ENCODE results near the gene SON.
A peak's percentile ranks its signal among the peaks of the same experiment; 100 is the strongest.
"Not testable (repeated sequence)": the region's sequence is repeated elsewhere in the genome, so short reads cannot be mapped to it uniquely, and the experiment has no call there.

SON gene

DNA sequence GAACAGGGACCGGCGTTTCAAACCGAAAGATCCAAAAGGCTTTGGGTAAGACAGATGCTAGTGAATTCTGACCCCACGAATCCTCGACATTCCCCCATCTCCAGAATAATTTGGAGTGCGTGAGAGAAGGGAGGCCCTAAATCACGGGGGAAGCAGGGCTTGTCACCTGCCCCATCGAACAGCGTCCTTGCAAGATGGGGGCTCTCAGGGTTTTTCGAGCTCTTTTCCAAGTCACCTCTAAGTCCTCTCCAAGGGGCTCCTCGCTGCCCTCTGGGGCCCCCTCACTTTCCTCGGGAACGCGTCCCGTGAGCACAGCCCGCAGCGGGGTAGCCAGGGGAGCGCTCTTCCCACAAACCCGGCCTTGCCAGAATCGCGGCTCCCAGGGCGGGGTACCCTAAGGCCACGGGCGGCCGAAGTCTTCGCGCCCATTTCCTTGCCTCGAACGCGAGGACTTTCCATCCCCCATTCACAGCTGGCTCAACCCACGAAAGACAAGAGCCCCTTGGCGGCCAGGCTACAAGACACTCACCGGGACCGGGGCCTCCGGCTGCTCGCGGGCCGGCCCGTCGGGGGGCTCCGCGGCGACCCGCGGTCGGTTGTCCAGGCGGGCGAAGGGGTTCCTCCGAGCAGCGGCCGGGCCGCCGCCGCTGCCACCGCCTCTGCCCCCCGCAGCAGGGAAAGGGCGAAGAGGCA is 45.1 kb downstream of the SON start:
- H3K4me3 ChIP-seq (ENCODE audit: low read depth, low read length) = peak overlapping the region; percentile 72
- DNase-seq (ENCODE audit: low read depth) = peak; percentile 61
- TF ChIP-seq, protein P1, sequence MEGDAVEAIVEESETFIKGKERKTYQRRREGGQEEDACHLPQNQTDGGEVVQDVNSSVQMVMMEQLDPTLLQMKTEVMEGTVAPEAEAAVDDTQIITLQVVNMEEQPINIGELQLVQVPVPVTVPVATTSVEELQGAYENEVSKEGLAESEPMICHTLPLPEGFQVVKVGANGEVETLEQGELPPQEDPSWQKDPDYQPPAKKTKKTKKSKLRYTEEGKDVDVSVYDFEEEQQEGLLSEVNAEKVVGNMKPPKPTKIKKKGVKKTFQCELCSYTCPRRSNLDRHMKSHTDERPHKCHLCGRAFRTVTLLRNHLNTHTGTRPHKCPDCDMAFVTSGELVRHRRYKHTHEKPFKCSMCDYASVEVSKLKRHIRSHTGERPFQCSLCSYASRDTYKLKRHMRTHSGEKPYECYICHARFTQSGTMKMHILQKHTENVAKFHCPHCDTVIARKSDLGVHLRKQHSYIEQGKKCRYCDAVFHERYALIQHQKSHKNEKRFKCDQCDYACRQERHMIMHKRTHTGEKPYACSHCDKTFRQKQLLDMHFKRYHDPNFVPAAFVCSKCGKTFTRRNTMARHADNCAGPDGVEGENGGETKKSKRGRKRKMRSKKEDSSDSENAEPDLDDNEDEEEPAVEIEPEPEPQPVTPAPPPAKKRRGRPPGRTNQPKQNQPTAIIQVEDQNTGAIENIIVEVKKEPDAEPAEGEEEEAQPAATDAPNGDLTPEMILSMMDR (IDR thresholded peaks at IDR 0.05; ENCODE audit: insufficient read depth, low read depth, low read length, missing control alignments) = no peak

DNA sequence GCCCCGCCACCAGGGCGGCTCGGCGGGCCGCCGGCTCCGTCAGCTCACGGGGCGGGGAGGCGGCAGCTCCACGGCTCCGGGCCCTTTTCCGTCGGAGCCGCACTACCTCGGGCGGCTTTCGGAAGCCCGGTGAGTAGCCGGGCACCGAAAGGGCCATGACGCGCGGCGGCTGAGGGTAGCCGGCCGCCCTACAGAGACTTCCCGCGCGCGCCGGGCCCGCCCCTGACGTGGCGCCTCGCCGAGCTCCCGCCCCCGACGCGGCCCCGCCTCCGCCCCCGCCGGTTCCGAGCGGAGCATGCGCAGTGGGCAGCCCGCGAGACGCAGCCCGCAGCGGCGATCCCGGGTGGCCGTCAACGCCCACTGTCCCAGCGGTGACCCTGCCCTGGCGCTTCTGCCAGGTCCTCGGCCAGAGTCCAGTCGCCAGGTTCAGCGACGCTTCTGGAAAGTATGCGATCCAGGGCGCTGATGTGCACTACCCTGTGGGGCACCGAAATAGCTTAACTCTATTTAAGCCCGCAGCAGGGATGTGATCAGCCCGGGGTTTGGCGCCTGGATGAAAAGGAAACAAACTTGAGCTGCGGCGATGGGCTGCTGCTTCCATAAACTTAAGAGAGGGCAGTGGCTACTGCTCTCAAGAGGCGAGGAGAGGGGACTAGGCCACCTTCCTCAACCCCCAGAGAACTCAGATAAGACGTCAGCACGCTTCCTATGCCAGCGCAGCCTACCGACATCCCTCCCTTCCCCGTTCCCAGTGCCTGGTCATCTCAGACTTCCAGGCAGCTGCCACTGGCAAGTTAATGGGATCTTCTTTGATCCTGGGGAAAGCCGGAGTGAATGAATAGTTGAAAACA is 45.9 kb downstream of the SON start, which contains the start of gene DONSON:
DONSON (minus strand) TSS at position 200 of the 851 bp plus-strand sequence; CDS start at position 157, 43 bp downstream.
- TF ChIP-seq, protein P1 (IDR thresholded peaks at IDR 0.05; ENCODE audit: insufficient read depth, low read depth, low read length, missing control alignments) = peak; percentile 10
- H3K4me3 ChIP-seq (ENCODE audit: low read depth, low read length) = peak within 1 kb of the TSS; percentile 89
- peak; percentile 92 for DNase-seq (ENCODE audit: low read depth)

DNA sequence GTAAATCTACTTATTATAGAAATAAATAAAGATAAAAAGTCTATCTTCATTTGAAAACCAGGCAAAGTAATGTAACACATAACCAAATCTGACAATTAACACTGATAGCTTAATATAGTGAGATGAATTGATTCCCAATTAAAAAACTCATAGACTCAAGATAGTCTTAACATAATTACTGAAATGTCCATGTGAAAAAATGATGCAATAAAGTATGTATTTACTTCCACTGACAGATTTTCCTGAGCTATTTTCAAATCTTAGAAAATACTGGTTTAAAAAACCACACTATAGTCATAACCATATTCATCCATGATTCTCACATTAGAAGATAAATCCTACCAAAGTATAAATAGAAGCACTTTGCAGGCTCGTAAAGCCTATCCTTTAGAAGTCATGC is 55.2 kb downstream of the SON start:
- no peak overlapping the region for H3K4me3 ChIP-seq (ENCODE audit: low read depth, low read length)
- TF ChIP-seq, protein P1 (IDR thresholded peaks at IDR 0.05; ENCODE audit: insufficient read depth, low read depth, low read length, missing control alignments) = no peak
- DNase-seq (ENCODE audit: low read depth) = no peak

DNA sequence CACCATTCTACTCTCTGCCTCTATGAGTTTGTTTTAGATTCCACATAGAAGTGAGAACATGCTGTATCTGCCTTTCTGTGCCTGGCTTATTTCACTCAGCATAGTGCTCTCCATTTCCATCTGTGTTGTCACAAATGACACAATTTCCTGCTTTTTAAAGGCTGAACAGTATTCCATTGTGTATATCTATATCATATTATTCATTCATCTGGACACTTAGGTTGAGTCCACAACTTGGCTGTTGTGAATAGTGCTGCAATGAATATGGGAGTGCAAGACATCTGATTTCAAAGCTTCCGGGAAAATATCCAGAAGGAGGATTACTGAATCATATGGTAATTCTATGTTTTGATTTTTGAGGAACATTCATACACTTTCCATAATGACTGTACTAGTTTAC is 65.7 kb downstream of the SON start:
- TF ChIP-seq, protein P1 (IDR thresholded peaks at IDR 0.05; ENCODE audit: insufficient read depth, low read depth, low read length, missing control alignments) = no peak
- DNase-seq (ENCODE audit: low read depth) = no peak
- no peak overlapping the region for H3K4me3 ChIP-seq (ENCODE audit: low read depth, low read length)

DNA sequence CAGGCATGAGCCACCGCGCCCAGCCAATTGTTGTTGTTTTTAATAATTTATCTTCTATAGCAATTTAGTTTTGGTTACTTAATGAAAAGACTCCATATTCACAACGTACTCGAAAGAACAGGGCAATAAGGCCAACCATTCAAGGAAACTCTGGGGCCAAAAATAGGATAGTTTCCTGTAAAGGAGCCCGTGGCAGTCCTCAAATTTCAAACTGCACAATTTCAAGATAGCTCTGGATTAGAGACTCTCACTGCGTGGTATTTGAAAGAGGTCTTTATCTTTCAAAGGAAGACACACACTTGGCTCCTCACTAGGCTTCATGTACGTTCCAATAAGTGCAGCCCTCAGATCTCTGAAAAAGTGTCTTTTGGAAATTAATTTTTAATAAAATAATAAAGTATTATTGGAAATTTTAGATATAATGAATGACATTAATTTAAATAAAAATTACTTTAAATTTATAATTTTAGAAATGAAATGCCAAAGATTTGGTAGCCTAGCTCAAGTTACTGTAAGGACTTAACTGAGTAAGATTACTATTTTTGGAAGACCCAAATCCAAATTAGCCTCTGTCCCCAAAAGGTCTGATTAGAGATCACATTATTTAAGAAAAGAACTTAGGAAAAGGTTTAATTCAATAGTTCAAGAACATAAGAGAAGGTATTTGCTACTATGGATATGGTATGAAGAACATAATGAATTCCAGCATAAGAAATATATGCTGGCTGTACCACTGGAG is 68.3 kb downstream of the SON start:
- no peak overlapping the region for H3K4me3 ChIP-seq (ENCODE audit: low read depth, low read length)
- no peak for DNase-seq (ENCODE audit: low read depth)
- TF ChIP-seq, protein P1 (IDR thresholded peaks at IDR 0.05; ENCODE audit: insufficient read depth, low read depth, low read length, missing control alignments) = no peak

DNA sequence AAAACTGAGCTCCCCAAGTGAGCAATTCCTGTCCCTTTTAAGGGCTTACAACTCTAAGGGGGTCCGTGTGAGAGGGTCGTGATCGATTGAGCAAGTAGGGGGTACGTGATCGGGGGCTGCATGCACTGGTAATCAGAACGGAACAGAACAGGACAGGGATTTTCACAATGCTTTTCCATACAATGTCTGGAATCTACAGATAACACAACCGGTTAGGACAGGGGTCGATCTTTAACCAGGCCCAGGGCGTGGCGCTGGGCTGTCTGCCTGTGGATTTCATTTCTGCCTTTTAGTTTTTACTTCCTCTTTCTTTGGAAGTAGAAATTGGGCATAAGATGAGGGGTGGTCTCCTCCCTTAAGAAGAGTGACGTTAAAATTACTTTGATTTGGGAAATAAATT is 74.7 kb downstream of the SON start:
- H3K4me3 ChIP-seq (ENCODE audit: low read depth, low read length); DNase-seq (ENCODE audit: low read depth): not testable (repeated sequence)

DNA sequence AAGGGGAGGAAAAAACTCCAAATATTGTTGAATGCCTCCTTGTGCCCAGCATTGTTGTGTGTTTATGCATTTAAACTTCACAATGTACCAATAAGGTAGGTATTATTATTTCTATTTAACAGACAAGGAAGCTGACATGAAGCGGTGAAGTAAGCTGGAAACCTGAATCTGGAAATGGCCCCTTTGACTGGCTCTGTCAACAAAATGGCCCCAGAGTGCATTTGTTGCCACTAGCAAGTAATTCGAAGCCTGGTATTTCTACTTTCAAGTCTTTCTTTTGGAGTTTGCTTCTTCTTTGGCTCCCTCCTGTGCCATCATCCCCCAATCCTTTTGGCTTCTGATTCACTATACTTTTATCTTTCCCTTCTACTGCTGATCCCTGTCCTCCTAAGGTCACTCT is 75.6 kb downstream of the SON start:
- DNase-seq (ENCODE audit: low read depth) = no peak
- TF ChIP-seq, protein P1 (IDR thresholded peaks at IDR 0.05; ENCODE audit: insufficient read depth, low read depth, low read length, missing control alignments) = no peak

More for the DNA sequence above, 75.6 kb downstream of the SON start:
- H3K4me3 ChIP-seq (ENCODE audit: low read depth, low read length) = no peak overlapping the region

All from GM12865 (cell line).